GM12878 (cell line): Measurements from ENCODE around the gene TESK2. TPM values are rescaled to one million over a fixed set of nuclear protein-coding genes. Genes with fewer than 3 reads are reported as not detected.
"Not testable (repeated sequence)": the region's sequence is repeated elsewhere in the genome, so short reads cannot be mapped to it uniquely, and the experiment has no call there.

Experiments
- ATAC-seq: fragments of 200-7000 bp; cut with Tn5 transposase; 3 replicates; pipeline ENCODE4 v1.9.1; 2020; ENCODE audit warnings: mild to moderate bottlenecking, moderate library complexity
- BruUV-seq: library from RNA; stranded (reverse); fragments of 400-500 nt; replicated peaks from 2 replicates; lab custom pipeline; 2021; lab: Mats Ljungman, UMichigan
- CTCF ChIA-PET: fragments of 300-600 bp; sonication (Branson Sonifier 250); formaldehyde crosslinking; extraction: SDS; loops from one replicate; lab custom pipeline; 2021; ENCODE audit warnings: inconsistent platforms; lab: Yijun Ruan, JAX
- POLR2A ChIA-PET: fragments of 350-600 bp; formaldehyde crosslinking; extraction: SDS; loops from one replicate; lab custom pipeline; 2021; ENCODE audit warnings: inconsistent platforms; lab: Charles Lee
- RAD21 ChIA-PET: fragments of 300-600 bp; sonication (Branson Sonifier 250); formaldehyde crosslinking; loops from one replicate; lab custom pipeline; 2023; ENCODE audit warnings: antibody characterized with exemption; ENCODE audit not compliant: unreplicated experiment; lab: Charles Lee
- SMC1A ChIA-PET: fragments of 300-600 bp; sonication (Branson Sonifier 250); formaldehyde crosslinking; loops from one replicate; lab custom pipeline; 2023; ENCODE audit not compliant: unreplicated experiment, uncharacterized antibody; lab: Charles Lee
- DNase-seq: peaks from one replicate; pipeline ENCODE4 v3.0.0-alpha.2; 2011; ENCODE audit warnings: low read depth, low spot score
- FAIRE-seq: peaks from 3 replicates; lab custom pipeline; 2011; peaks lifted over from hg19 to GRCh38; lab: Jason Lieb, UNC
- H2AFZ ChIP-seq: 2 replicates; pipeline ENCODE4 v1.6.0; 2011; ENCODE audit warnings: low read depth, low read length, control low read depth; ENCODE audit not compliant: control insufficient read depth
- H3K27ac ChIP-seq: 2 replicates; pipeline ENCODE4 v1.5.1; 2011; ENCODE audit warnings: control low read depth; ENCODE audit not compliant: control insufficient read depth, insufficient read depth
- H3K27me3 ChIP-seq, 2 experiments: replicated peaks in 1 of 2; 2 replicates each; pipeline versions ENCODE4 v1.6.0 to v1.6.1; 2011; ENCODE audit warnings: low read length in 1 of 2; ENCODE audit not compliant: control insufficient read depth in 2 of 2, insufficient read depth in 2 of 2
- H3K36me3 ChIP-seq, 2 experiments: 2 replicates each; pipeline ENCODE4 v1.5.1; 2011; ENCODE audit warnings: low read length in 1 of 2; ENCODE audit not compliant: control insufficient read depth in 2 of 2, insufficient read depth in 2 of 2
- H3K4me1 ChIP-seq: 2 replicates; pipeline ENCODE4 v1.6.1; 2011; ENCODE audit warnings: mild to moderate bottlenecking, low read length, moderate library complexity, mixed read lengths; ENCODE audit not compliant: control insufficient read depth, insufficient read depth
- H3K4me2 ChIP-seq: 2 replicates; pipeline ENCODE4 v1.6.0; 2011; ENCODE audit warnings: control low read depth; ENCODE audit not compliant: control insufficient read depth, insufficient read depth
- H3K4me3 ChIP-seq: fragments of 200-600 bp; sonication (generic); 2 replicates; pipeline ENCODE4 v1.5.1; 2016
- H3K79me2 ChIP-seq: 2 replicates; pipeline ENCODE4 v1.6.0; 2011; ENCODE audit warnings: low read length; ENCODE audit not compliant: control insufficient read depth, insufficient read depth
- H3K9ac ChIP-seq: 2 replicates; pipeline ENCODE4 v1.8.0; 2011; ENCODE audit warnings: low read length, control low read depth, mixed read lengths; ENCODE audit not compliant: control insufficient read depth, insufficient read depth
- H3K9me3 ChIP-seq: replicated peaks from 3 replicates; pipeline ENCODE4 v1.5.1; 2011; ENCODE audit warnings: mild to moderate bottlenecking, low read length; ENCODE audit not compliant: control insufficient read depth, insufficient read depth
- H4K20me1 ChIP-seq: 2 replicates; pipeline ENCODE4 v1.6.0; 2011; ENCODE audit not compliant: control insufficient read depth, insufficient read depth
- GATAD2B ChIP-seq: fragments of 450-650 bp; conservative IDR thresholded peaks from 2 replicates; pipeline ENCODE4 v1.6.1; 2017; ENCODE audit warnings: low read depth, mild to moderate bottlenecking, moderate library complexity
- NFYB ChIP-seq: IDR thresholded peaks from 2 replicates; pipeline ENCODE4 v1.6.1; 2011; ENCODE audit warnings: low read depth, mild to moderate bottlenecking, low read length, improper control_type of control experiment, moderate library complexity; ENCODE audit not compliant: insufficient read depth
- NR2F1 ChIP-seq: fragments of 450-650 bp; conservative IDR thresholded peaks from 2 replicates; pipeline ENCODE4 v1.6.1; 2017; ENCODE audit warnings: mild to moderate bottlenecking
- SMC3 ChIP-seq: IDR thresholded peaks from 2 replicates; pipeline ENCODE4 v1.6.1; 2011; ENCODE audit warnings: low read length, improper control_type of control experiment, borderline replicate concordance
- SPI1 ChIP-seq: IDR thresholded peaks from 2 replicates; pipeline ENCODE4 v1.6.1; 2011; ENCODE audit warnings: low read depth, mild to moderate bottlenecking, low read length, moderate library complexity, borderline replicate concordance; ENCODE audit not compliant: insufficient read depth
- SREBF1 ChIP-seq: IDR thresholded peaks from 2 replicates; pipeline ENCODE4 v1.6.1; 2012; ENCODE audit warnings: mild to moderate bottlenecking, low read length
- TARDBP ChIP-seq: IDR thresholded peaks from 2 replicates; pipeline ENCODE4 v1.6.1; 2016; ENCODE audit warnings: borderline replicate concordance
- TCF12 ChIP-seq: IDR thresholded peaks from 2 replicates; pipeline ENCODE4 v1.6.1; 2011; ENCODE audit warnings: low read depth, mild to moderate bottlenecking, low read length
- WGBS: methylation state at CpG from one replicate; pipeline ENCODE4 v1.1.6; 2016; ENCODE audit warnings: low lambda C conversion rate; ENCODE audit not compliant: insufficient replicate concordance, insufficient coverage; ENCODE audit errors: missing lambda C conversion rate; 5-methylcytosine and 5-hydroxymethylcytosine counted together
- in situ Hi-C: fragments of 300-500 bp; cut with MboI; formaldehyde crosslinking; loops from 9 replicates; pipeline ENCODE4 v1.14.3; 2018; ENCODE audit warnings: mixed read lengths
- intact Hi-C: fragments of 100-400 bp; cut with micrococcal nuclease; formaldehyde crosslinking; loops from one replicate; pipeline ENCODE4 v1.14.2; 2022; ENCODE audit not compliant: unreplicated experiment
- polyA plus RNA-seq, 11 experiments: library from polyadenylated mRNA; depleted of rRNA in 4 of 11; unstranded in 6 of 11; stranded (reverse) in 5 of 11; fragments of >200 nt; fragmentation: Nextera tagmentation in 4 of 11; fragmentation: Illumina TruSeq in 1 of 11; extraction: Ambion mirVana in 4 of 11; extraction: Trizol in 1 of 11; gene quantifications; 1 replicate in 1 of 11; 2 replicates in 10 of 11; pipeline versions ENCODE4 v1.2.1 to v1.2.3, GENCODE V29; 2011 to 2016; ENCODE audit warnings: inconsistent platforms in 2 of 11, missing spikeins in 2 of 11, low read depth in 1 of 11
- total RNA-seq, 4 experiments: library from RNA; depleted of rRNA in 3 of 4; stranded (reverse); fragments of >200 nt in 3 of 4; fragmentation: Illumina TruSeq in 1 of 4; extraction: Trizol in 1 of 4; gene quantifications; 2 replicates each; pipeline versions ENCODE4 v1.2.1 to v1.2.3, GENCODE V29; 2013 to 2021

Gene TESK2
- total and polyA plus RNA-seq, 10 of the 15 experiments (the other 5 are each of a cell fraction or from before 2014, with no cell fraction given) = 2.2 to 10.0 (median 5.7) TPM

GRCh38 chr1:45385302-45385701, 105.7 kb downstream of the TESK2 start:
- POLR2A ChIA-PET = no interaction called here
- no peak overlapping the region for H3K9ac ChIP-seq
- H3K79me2 ChIP-seq = no peaks in the 10 kb centered on the region
- no peak overlapping the region for H3K4me3 ChIP-seq
- CTCF ChIA-PET = interaction anchor here (1.0 kb wide), 1 partner anchor 9 kb away, joined by 3 read pairs; no protein-coding TSS in a partner anchor
- SMC1A ChIA-PET = no interaction called here
- TF ChIP-seq NFYB = no peak
- no peak for TF ChIP-seq SPI1
- no peak for TF ChIP-seq TCF12
- TF ChIP-seq SMC3 = no peak
- TF ChIP-seq NR2F1 = no peak
- TF ChIP-seq TARDBP = no peak
- no peak for TF ChIP-seq SREBF1
- TF ChIP-seq GATAD2B = no peak
- ATAC-seq (no peak), FAIRE-seq (no peak), DNase-seq (no peak)
- no peak overlapping the region for H2AFZ ChIP-seq
- WGBS = 94% methylated on average over 3 of the region's 3 CpGs
- in situ Hi-C loops (no loop called here), intact Hi-C loops (no loop called here)
- no peak overlapping the region for H3K27ac ChIP-seq
- peaks cover 2% of the 10 kb centered on the region; the same call in 1 of the 2 replicates for H3K4me1 ChIP-seq
- H3K4me2 ChIP-seq = no peak overlapping the region
- RAD21 ChIA-PET = no interaction called here
- no peaks in the 10 kb centered on the region for H3K27me3 ChIP-seq
- no peaks in the 10 kb centered on the region for H3K9me3 ChIP-seq
- no TSS peak for BruUV-seq
- H3K36me3 ChIP-seq = no peaks in the 10 kb centered on the region
- no peaks in the 10 kb centered on the region for H4K20me1 ChIP-seq

GRCh38 chr1:45384213-45384612, 106.8 kb downstream of the TESK2 start:
- H3K27me3 ChIP-seq, H3K27ac ChIP-seq, H2AFZ ChIP-seq, RAD21 ChIA-PET, DNase-seq, BruUV-seq, intact Hi-C loops, H3K36me3 ChIP-seq, H3K9ac ChIP-seq, H3K4me3 ChIP-seq, H3K4me1 ChIP-seq, H4K20me1 ChIP-seq, H3K9me3 ChIP-seq, ATAC-seq, in situ Hi-C loops, SMC1A ChIA-PET, H3K4me2 ChIP-seq, FAIRE-seq, CTCF ChIA-PET, POLR2A ChIA-PET, H3K79me2 ChIP-seq: not testable (repeated sequence)
- WGBS = 74% methylated on average over 4 of the region's 4 CpGs
